ENCODE measurements around the gene MANEA.

The MANEA gene

GRCh38 chr6:95543798-95544197 is 33.5 kb upstream of the MANEA start:
- no peaks in the 10 kb centered on the region for H3F3A ChIP-seq (ENCODE audit: low read depth)
- no peak for TF ChIP-seq EZH2phosphoT487 (IDR thresholded peaks at IDR 0.05; ENCODE audit: borderline replicate concordance)
- TF ChIP-seq CTCF (conservative IDR thresholded peaks at IDR 0.05; ENCODE audit: low read length) = peak; percentile 16; the same call in 1 of the 2 replicates
- no peaks in the 10 kb centered on the region for H3K36me3 ChIP-seq (ENCODE audit: insufficient read depth, low read length)
- no peak overlapping the region for H2AFZ ChIP-seq (ENCODE audit: low read length)
- H3K9me2 ChIP-seq (replicated peaks; ENCODE audit: low read depth, low read length) = no peaks in the 10 kb centered on the region
- no peaks in the 10 kb centered on the region for H3K79me2 ChIP-seq (ENCODE audit: insufficient read depth, low read length)
- H3K4me1 ChIP-seq (ENCODE audit: insufficient read depth, low read length, poor library complexity, severe bottlenecking) = no peaks in the 10 kb centered on the region
- H4K20me1 ChIP-seq (ENCODE audit: insufficient read depth, low read length, poor library complexity, severe bottlenecking) = no peaks in the 10 kb centered on the region
- H3K9ac ChIP-seq (ENCODE audit: low read depth, low read length, poor library complexity, severe bottlenecking) = no peak overlapping the region
- H3K27me3 ChIP-seq (ENCODE audit: insufficient read depth, low read length, poor library complexity, severe bottlenecking) = no peaks in the 10 kb centered on the region
- H3K4me3 ChIP-seq (ENCODE audit: low read length, poor library complexity, severe bottlenecking) = no peak overlapping the region
- no peak overlapping the region for H3K4me2 ChIP-seq (ENCODE audit: low read depth, low read length, poor library complexity, severe bottlenecking)
- H3K9me3 ChIP-seq (ENCODE audit: insufficient read depth, low read depth, low read length) = no peaks in the 10 kb centered on the region

DNA sequence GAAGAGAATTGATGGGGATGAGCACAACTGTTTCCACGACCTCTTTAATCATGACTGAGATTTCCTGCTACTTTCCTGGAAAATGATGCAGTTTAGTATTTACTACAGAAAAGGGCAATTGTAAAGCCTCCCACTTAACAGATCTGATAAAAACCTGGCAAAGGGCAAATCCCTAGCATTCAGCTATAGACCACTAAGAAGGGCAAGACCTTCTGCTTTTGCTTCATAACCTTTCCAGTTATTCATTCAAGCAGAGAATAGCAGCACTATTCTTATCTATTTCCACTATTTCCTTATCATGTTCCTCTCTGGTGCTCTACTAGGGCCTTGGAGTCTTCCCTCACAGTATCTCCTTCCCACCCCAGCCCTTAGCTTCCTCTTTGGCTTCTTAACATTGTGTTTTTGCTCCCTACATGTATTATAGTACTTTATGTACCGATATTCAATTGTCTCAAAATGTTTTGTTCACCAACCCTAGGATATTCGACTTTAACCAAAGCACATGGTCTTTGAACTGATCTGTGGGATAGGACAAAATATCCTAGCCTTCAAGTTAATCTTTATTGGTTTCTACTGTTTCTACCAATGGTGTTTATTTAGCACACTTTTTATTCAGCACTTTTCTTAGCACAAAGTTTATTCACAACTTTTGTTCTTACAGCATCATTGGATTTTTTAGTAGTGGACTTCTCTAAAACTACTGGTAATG is 32.7 kb upstream of the MANEA start:
- Histone ChIP-seq H4K20me1 (ENCODE audit: insufficient read depth, low read length, poor library complexity, severe bottlenecking) (no peaks in the 10 kb centered on the region), H3K4me1 (ENCODE audit: insufficient read depth, low read length, poor library complexity, severe bottlenecking) (no peaks in the 10 kb centered on the region), H3K9me2 (replicated peaks; ENCODE audit: low read depth, low read length) (no peaks in the 10 kb centered on the region), H3F3A (ENCODE audit: low read depth) (no peaks in the 10 kb centered on the region), H3K79me2 (ENCODE audit: insufficient read depth, low read length) (no peaks in the 10 kb centered on the region), H3K4me2 (ENCODE audit: low read depth, low read length, poor library complexity, severe bottlenecking) (no peak overlapping the region), H3K4me3 (ENCODE audit: low read length, poor library complexity, severe bottlenecking) (no peak overlapping the region), H3K9ac (ENCODE audit: low read depth, low read length, poor library complexity, severe bottlenecking) (no peak overlapping the region), H3K36me3 (ENCODE audit: insufficient read depth, low read length) (no peaks in the 10 kb centered on the region), H3K27me3 (ENCODE audit: insufficient read depth, low read length, poor library complexity, severe bottlenecking) (no peaks in the 10 kb centered on the region), H2AFZ (ENCODE audit: low read length) (no peak overlapping the region), H3K9me3 (ENCODE audit: insufficient read depth, low read depth, low read length) (no peaks in the 10 kb centered on the region)
- TF ChIP-seq CTCF (conservative IDR thresholded peaks at IDR 0.05; ENCODE audit: low read length) = no peak
- TF ChIP-seq EZH2phosphoT487 (IDR thresholded peaks at IDR 0.05; ENCODE audit: borderline replicate concordance) = no peak

DNA sequence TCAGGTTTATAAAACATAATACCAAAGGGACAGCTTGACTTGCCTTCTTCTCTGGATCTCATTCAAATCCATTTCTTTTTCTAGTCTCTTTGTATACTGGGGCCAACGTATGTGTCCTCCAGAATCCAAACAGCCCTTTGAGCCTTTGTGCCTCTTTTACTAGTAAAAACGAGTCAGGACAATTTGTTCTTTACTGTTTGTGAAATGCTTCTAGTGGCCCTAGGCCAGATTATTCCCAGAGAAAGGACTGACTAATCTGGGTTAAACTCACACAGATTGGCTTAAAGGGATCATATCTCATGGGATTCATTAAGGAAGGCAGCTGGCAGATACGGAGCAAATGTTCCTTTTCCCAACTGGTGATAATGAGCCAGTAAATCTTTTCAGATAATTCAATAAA is 32.1 kb upstream of the MANEA start:
- Histone ChIP-seq H3K36me3 (ENCODE audit: insufficient read depth, low read length) (no peaks in the 10 kb centered on the region), H3K27me3 (ENCODE audit: insufficient read depth, low read length, poor library complexity, severe bottlenecking) (no peaks in the 10 kb centered on the region), H3K4me2 (ENCODE audit: low read depth, low read length, poor library complexity, severe bottlenecking) (no peak overlapping the region), H3K9ac (ENCODE audit: low read depth, low read length, poor library complexity, severe bottlenecking) (no peak overlapping the region), H3K4me3 (ENCODE audit: low read length, poor library complexity, severe bottlenecking) (no peak overlapping the region), H3F3A (ENCODE audit: low read depth) (no peaks in the 10 kb centered on the region), H3K9me2 (replicated peaks; ENCODE audit: low read depth, low read length) (no peaks in the 10 kb centered on the region), H3K9me3 (ENCODE audit: insufficient read depth, low read depth, low read length) (no peaks in the 10 kb centered on the region), H3K79me2 (ENCODE audit: insufficient read depth, low read length) (no peaks in the 10 kb centered on the region), H3K4me1 (ENCODE audit: insufficient read depth, low read length, poor library complexity, severe bottlenecking) (no peaks in the 10 kb centered on the region), H2AFZ (ENCODE audit: low read length) (no peak overlapping the region), H4K20me1 (ENCODE audit: insufficient read depth, low read length, poor library complexity, severe bottlenecking) (no peaks in the 10 kb centered on the region)
- TF ChIP-seq EZH2phosphoT487 (IDR thresholded peaks at IDR 0.05; ENCODE audit: borderline replicate concordance) (no peak), CTCF (conservative IDR thresholded peaks at IDR 0.05; ENCODE audit: low read length) (no peak)
